NCI-H2171 (cell line): ENCODE results near the gene FOXP4.

Source experiments
- DNase-seq: peaks from one replicate; lab custom pipeline; 2025; lab: John Stamatoyannopoulos, UW

FOXP4 gene

DNA sequence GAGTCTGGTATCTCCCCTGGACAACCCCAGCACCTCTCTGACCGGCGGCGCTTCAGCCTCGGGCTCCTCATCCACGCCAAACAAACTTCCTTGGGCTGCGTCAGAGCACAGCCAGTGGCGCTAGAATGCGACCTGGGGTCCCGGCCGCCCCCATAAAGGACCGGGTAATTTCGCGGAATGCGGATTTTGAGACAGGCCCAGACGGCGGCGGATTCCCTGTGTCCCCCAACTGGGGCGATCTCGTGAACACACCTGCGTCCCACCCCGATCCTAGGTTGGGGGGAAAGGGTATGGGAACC lies 1.6 kb downstream of the FOXP4 start:
- no peak for DNase-seq

DNA sequence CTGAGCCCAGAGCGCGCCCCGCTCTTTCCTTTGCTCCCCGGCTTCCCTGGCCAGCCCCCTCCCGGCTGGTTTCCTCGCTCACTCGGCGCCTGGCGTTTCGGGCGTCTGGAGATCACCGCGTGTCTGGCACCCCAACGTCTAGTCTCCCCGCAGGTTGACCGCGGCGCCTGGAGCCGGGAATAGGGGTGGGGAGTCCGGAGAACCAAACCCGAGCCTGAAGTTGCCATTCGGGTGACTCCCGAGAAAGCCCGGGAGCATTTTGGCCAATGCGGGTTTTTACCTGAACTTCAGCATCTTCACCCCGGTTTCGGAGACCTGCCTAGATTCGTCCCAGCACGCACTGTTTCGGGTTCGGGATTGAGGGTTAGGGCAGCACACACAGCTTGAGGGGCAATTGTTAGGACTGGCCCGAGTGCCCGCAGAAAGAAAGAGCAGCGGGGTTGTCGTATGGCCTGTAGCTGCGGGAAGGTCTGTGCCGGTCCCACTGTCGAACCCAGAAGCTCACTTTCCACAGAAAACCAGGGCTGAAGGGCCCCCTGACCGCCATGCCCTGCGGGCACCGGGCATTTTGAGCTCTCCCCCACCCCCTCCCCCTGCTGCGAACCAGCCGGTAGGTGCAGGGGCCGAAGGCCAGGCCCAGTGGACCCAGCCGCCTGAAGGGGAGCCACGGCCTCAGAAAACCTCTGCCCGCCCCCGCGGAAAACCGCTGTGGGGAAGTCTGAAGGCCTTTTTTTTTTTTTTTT lies 2.1 kb downstream of the FOXP4 start:
- no peak for DNase-seq

DNA sequence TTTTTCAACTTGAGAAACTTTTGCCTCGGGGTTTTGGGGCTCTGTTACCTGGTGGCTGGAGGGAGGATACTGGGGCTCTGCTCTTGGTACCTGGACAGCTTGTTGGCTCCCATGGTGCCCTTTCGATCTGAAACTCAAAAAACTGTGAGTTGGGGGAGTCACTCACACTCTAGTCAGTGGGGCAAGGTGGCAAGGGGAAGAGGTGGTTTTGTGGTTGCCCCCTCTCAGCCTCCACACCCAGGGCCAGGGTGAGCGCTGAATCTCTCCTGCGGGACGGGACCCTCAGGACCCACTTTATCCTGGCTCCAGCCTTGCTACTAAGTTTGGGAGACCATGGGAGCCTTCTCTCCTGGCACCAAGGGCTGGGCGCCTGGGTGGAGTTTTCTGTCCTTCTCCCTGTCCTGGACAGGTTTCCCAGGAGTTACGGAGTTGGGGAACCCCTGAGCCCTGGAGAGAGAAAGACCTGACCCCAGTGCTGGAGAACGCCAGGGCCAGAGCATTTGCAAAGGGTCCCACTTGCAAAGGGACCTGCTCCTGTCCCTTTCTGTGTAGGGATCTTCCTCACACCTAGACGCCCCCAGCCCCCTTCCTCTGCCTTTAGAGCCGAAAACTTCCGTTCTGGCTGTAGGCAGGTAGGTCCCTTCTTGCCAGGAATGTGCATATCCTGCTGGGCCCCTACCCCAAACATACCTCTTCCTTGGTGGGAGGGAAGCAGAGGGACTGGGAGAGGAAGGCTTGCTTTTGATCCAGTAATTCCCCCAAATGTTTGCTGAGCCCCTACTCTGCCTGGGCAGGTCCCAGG lies 2.9 kb downstream of the FOXP4 start:
- DNase-seq, result no peak

DNA sequence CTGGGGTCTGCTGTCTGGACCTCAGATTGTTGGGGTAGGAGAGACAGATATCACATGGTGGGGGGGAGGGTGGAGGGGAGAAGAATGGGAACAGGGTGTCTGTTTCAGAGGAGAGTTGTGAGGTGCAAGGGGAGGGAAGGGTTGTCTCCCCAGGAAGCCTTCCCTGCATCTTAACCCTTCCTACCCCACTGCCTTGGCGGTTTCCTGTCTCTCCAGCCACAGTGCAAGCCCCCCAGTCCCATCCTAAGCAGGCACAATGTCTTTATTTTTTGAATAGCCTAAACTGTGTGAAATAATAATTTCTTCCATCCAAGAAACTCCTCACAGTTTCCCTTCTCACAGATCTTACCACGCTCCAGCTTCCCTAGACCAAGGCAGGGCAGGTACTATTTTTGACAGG lies 3.5 kb downstream of the FOXP4 start:
- DNase-seq, result no peak

DNA sequence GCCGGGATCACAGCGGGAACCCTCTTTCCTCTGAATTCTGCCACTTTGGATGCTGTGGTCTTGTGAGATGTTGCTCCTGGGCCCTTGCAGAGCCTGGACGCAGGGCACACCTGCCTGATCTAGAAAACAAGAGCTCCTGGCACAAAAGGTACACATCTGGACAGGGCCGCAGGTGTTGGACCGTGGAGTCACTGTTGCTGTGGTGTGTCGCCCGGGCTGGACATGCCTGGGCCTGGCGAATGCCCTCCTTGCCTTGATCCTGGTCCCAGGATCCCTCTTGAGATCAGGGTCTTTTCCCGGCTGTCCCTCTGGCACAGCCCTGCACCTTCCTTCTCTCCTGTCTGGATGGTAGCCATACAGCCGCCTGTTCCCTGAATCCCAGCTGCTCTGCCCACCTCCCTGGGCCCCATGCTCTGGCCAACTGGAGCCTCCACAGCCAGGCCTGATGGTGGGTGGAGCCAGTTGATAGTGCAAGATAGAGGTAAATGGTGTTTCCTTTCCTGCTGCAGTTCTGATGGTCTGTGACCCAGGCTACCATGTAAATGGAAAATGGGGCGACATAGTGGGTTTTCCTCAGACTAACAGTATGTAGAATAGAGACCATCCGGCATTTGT lies 5.0 kb downstream of the FOXP4 start:
- DNase-seq, result no peak

DNA sequence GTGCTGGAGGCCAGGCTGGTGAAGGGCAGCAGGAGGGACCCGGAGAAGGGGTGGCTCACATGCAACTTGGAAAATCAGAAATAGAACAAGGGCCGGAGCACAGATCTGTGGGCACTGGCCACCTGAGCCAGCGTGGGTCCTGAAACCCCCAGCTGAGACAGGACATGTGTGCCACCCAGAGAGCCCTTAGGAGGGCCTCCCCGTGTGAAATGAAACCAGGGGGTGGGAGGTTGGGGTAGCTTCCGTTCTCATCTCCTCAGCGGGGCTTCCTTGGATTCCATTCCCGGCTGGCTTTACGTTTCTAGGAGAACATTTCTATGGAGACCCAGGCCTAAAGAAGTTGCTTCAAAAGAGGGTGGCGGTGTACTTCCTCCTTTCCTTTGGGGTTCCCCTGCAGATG lies 5.7 kb downstream of the FOXP4 start:
- DNase-seq, result no peak

DNA sequence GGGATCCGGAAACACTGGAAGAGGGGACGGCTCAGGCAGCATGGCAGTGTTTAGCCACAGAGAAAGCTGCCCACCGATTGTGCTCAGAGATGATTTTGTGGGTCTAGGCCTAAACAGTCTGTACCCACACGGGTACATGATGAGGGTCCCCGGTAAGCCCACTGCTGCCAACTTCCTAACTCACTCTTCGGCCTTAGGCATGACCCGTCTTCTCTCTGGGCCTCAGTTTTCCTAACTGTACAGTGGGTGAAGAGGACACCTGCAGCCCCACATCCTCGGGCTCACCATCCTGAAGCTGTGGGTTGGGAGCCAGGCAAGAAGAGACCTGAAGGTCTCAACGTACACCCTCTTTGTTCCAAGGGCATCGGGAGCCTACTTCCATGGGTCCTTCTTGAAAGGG lies 6.5 kb downstream of the FOXP4 start:
- DNase-seq, result no peak

DNA sequence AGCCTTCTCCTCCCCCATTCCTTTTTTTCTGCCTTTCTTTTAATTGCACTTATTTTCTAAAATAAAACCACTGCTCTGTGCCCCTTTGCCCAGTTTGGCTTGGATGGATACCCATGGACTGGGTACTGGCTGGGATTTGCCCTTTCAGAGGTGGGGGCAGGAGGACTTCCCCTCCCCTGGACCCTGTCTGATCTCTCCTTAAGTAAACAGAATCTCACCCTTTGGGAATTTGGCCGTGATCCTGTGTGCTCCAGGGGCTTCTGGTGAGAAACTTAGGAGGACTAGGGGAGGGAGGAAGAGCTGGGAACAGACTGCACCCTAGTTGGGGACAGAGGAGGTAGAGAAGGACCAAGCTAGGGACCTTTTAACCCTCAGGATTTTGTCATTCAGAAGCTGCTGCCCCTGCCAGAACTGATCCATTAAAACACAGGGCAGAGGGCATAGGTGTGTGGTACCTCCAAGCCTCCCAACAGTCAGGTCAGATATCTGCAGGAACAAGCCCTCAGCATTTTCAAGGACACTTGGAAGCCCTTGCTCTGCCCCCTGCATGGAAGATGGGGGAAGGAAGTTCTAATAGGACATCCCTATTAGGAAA lies 7.3 kb downstream of the FOXP4 start:
- DNase-seq, result no peak

DNA sequence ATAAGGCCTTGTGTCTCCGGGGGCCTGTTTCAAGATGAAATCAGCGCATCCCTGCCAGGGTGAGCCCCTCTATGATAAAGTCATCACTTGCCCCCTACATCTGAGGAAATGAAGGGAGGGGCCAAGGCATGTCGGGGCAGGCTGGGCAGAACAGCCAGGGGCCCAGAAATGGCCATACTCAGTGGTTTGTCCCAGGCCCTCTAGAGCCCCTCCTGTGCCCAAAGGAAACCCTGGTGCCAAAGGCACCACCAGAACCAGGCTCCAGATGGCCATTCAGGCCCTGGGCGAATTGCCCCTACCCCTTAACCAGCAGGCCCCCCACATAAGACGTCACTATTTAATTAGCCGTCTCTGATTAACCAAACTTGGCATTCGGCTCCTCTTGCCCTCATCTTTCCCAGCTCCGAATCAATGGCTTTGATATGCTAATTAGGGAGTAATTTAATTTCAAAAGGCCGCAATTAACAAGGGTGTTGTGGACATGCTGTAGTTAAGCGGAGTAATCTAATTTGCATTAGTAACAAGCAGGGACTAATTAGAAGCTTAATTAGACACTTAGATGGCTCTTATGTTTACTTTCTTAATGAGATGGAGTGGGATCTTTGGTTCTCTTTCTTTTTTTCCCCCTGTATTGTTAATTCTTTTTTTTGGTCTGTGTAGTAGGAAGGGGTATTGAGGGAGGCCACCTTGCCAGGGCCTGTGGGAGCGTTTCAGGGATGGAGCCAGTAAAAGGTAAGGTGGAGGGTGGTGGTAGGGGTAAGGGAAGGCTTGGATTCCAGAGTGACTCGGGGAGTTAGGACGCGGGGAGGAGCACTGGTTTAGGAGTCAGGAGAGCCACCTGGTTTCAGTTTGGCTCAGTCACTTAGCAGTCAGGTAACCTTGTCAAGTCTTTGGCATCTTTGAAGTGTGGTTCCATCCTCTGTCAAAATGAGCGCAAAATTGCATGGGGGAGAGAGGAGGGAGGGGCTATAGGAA lies 9.4 kb downstream of the FOXP4 start:
- no peak for DNase-seq

DNA sequence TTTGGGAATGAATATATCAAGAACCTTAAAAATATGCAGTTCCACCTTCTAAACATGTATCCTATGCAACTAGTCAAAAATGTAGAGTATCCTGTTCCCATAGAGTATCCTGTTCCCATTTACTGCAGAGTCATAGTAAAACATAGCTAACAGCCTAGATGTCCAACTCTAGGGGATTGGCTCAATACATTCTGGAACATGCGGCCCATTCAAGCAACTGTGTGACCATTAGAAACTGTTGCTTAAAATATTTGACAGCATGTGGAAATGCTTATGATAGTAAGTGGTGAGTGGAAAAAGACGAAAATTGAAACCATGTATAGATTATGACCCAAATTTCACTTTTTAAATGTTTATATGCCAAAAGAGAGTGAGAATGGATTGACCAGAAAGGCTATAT lies 11.2 kb downstream of the FOXP4 start:
- no peak for DNase-seq

DNA sequence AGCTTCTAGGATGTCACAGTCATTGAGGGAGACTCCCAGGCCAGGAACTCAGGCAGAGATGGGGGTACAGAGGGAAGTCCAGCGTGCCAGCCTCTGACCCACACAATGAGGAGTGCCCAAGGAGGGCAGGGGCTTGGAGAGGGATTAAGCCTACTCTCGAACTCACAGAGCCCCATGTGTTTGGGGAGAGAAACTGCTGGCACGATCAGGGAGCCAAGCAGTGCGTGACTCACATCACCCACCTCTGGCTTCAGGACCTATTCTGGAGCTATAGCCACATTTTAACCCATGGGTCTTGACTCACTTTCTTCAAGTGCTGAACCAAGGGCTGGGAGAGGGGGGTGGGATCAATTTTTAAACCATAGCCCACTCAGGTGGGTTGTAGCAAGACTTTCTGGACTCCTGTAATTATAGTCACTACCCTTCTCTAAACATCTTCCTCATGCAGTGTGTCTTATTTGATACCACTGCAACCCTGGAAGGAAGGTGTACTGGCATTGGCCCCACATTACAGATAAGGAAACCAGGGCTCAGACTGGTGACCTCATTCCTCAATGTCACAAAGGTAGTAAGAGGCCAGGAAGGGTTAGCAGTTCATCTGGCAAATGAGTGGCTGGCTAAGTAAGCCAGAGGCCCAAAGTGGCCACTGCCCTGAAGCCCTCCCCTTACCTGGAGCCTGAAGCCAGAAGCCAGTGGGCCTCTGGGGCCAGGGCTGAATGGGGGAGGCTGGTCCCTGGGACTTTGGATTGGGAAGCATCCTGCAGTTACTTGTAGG lies 12.0 kb downstream of the FOXP4 start:
- no peak for DNase-seq

DNA sequence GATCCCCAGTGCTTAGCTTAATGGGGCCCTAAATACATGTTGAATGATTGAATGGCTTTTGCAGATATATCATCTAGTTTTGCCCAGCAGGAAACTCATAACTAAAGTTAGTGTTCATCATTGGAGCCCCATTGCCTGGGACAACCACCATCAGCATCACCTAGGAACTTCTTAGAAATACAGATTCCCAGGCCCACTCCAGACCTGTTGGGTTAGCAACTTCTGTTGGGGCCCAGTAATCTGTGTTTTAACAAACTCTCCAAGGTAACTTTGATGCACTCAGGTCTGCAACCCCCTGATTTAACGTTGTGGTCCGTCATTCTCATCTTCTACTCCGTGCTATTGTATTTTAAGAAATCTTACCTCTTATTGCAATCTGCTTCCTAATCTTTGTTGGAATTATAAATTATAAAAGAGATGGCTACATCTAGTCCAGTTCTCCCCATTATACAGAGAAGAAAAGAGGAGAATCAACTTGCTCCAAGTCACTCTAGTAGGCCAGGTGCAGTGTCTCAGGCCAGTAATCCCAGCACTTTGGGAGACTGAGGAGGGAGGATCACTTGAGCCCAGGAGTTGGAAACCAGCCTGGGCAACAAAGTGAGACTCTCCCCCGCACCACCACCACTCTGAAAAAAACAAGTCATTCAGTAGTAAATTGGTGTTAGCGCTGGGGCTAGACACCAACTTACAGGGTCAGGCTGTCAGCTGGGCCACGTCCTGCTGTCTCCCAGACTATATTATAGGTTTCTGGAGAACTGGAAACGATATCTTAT lies 13.7 kb downstream of the FOXP4 start:
- no peak for DNase-seq

DNA sequence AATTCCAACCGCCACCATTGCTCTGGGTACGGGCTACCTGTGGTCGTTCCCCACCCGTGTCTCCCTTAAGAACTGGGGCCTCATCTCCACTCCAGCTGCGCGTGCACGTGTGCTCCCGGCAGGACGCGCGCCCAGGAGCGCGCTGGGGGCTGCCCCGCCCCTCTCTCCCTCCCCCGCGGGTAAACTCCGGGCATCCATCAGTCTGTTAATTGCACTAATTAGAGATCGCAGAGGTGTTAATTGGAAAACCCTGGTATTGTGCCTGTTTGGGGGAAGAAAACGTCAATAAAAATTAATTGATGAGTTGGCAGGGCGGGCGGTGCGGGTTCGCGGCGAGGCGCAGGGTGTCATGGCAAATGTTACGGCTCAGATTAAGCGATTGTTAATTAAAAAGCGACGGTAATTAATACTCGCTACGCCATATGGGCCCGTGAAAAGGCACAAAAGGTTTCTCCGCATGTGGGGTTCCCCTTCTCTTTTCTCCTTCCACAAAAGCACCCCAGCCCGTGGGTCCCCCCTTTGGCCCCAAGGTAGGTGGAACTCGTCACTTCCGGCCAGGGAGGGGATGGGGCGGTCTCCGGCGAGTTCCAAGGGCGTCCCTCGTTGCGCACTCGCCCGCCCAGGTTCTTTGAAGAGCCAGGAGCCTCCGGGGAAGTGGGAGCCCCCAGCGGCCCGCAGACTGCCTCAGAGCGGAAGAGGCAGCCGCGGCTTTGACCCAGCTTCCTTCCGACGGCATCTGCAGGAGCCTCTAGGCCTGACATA lies 14.4 kb downstream of the FOXP4 start:
- no peak for DNase-seq

DNA sequence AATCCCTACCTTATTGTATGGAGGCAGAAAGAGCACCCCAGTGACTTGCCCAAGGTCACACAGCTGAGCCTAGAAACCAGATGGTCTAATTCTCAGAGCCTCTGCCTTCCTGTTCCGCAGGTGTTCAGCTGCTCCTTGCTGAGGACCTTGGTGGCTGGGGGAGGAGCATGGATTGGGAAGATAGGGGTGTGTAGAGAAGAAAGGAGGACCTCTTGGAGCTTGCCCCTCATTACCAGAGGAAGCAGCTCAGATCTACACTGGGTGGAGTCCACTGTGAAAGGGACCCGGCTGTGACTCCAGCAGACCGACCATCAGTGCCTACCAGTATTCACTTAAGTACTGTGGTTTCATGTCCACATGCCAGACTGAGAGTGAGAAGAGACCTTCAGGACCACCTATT lies 15.2 kb downstream of the FOXP4 start:
- DNase-seq, result no peak

DNA sequence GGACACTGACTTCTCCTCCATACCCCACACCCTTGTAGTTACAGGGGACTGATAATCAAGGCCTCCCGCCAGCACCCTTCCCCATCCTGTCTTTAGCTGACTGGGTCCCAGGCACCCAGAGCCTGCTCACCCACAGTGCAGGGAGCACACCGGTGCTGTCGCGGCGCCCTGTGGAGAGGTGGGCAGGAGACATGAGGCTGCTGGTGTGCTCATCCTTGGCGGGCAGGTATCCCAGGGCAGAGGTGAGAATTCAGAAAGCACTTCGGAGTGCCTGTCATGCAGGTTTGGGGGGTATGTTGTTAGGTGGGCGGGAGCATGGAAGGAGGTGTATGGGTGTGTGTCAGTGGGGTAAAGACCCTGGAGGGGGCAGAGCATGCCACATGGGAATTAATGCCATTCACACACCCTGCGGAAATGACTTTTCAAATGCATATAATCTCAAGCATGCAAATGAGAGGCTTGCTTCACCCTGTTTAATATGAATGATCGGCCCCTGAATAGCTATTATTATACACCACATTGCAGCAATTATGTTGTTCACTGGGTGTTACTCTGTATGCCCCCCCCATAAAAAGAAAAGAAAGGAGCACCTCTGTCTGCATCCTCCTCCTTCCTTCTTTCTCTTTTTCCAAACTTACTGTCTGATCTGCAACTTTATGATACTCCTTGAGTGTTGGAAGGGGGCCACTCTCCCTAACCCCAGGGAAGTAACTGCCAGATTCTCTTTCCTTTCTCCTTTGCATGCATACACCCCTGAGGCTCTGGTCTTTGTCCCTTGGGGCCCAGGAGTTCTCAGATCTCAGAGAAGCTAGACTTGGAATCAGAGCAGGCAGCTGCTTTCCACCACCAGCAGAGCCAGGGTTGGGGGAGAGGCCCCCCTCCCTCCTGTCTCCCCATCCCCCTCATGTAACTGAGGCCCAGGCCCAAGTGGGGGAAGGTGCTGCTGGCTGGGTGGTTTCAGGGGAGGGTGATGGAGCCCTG lies 16.0 kb downstream of the FOXP4 start:
- peak; percentile 76 for DNase-seq

DNA sequence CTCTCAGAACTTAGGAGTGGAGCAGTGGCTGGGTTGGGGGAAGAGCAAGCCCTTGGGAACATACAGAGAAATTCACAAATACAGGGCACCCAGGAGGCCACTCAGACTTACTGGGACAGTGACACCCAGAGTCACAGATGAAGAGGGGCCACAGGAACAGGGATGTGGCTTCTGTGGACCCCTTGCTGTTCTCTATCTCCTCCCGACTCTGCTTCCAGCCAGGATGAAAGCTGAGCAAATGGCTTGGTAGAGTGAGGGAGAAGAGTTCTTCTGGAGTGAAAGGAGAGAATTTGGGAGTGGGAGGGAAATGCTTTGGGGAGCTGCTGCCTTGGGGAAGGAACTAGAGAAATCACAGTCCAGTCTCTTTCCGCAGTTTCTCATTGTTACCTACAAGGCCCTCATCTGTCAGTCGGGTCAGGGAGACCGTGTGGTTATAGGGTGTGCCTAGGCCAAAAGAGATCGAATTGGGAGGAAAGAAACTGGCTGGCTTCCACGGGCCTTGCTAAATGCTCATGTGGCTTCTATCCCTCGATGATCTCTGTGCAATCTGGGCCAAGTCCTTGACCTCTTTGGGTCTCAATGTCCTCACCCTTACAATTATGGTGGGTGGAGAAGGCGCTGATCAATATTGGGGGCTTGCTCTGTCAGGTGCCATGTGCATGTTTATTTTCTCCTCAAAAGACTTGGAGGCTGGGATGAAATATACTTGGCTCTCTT lies 17.0 kb downstream of the FOXP4 start:
- DNase-seq, result no peak

DNA sequence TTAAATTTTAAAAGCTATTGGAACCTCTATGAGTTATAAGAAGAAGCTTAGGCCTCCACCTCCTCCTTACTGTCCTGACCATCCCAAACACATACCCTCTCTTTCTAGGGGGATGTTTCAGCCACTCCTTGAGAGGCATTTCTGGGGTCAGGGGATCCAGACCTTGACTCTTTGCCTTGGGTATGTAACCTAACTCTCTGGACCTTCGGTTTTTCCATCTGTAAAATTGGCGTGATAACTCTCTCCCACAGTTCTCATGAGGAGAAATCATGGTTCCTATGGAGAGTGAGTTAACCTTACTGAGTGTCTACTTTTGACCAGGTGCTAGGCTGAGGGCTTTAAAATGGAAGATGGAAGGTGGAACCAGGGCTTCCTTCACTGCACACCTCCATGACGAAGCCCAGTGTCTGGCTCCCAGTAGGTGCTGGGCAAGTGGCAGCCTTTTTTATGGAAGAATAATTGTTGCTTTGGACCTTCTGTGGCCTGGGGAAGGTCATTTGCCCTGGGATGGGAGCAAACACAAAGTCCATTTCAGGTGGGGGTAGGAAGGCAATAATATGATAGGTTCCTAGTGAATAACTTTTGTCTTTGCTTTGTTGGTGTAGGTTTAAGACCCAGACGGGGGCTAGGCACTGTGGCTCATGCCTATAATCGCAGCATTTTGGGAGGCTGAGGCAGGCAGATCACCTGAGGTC lies 18.4 kb downstream of the FOXP4 start:
- DNase-seq, result no peak
